Astrocyte (in vitro differentiated cells and primary cell): ENCODE measurements around the gene BCAS1.

Experiments used
- EZH2 ChIP-seq: IDR thresholded peaks from 2 replicates; pipeline ENCODE4 v1.6.1; 2012; ENCODE audit warnings: mild to moderate bottlenecking, low read length, inconsistent platforms; ENCODE audit not compliant: insufficient read depth
- TF ChIP-seq, protein P1 (sequence below): IDR thresholded peaks from 2 replicates; pipeline ENCODE4 v1.5.1; 2011; ENCODE audit warnings: low read depth, mild to moderate bottlenecking, inconsistent platforms, low read length, moderate library complexity; ENCODE audit not compliant: insufficient read depth

DNA sequence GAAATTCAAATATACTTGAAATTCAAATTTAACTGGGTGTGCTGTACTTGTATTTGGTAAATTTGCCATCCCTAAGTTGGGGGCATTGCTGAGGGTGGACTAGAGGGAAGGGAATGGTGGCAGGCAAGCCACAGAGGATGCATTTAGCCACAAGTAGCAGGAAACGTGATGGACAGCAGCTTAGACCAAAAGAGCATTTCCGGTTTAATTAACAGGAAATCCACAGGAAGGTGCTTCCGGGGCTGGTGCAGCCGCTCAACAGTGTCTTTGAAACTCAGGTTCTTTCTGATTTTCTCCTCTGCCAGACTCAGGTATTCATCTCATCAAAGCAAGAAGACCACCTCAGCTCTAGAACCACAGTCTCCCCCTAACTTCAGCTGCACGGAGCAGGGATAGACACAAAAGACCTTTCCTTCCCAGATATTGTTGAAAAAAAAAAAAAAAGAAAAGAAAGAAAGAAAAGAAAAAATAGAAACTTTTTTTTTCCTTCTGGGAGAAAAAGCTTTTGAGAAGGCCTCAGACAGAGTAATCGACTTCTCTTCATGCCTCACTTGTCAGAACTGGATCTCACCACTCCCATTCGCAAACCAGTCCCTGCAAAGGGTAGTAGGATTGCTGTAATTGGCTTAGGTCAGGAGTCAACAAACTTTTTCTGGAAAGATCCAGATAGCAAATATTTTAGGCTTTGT, 8.0 kb upstream of the BCAS1 start:
- TF ChIP-seq, protein P1, sequence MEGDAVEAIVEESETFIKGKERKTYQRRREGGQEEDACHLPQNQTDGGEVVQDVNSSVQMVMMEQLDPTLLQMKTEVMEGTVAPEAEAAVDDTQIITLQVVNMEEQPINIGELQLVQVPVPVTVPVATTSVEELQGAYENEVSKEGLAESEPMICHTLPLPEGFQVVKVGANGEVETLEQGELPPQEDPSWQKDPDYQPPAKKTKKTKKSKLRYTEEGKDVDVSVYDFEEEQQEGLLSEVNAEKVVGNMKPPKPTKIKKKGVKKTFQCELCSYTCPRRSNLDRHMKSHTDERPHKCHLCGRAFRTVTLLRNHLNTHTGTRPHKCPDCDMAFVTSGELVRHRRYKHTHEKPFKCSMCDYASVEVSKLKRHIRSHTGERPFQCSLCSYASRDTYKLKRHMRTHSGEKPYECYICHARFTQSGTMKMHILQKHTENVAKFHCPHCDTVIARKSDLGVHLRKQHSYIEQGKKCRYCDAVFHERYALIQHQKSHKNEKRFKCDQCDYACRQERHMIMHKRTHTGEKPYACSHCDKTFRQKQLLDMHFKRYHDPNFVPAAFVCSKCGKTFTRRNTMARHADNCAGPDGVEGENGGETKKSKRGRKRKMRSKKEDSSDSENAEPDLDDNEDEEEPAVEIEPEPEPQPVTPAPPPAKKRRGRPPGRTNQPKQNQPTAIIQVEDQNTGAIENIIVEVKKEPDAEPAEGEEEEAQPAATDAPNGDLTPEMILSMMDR, result no peak
- TF ChIP-seq EZH2, result no peak
